Activated naive CD8-positive, alpha-beta T cell treated with anti-CD3 and anti-CD28 coated beads, Interleukin-2, amount 10 ng/mL, durations not matched to agents 7 days and 5 days (primary cell): ENCODE results near the gene FAXDC2. TPM values are rescaled to one million over a fixed set of nuclear protein-coding genes. Genes with fewer than 3 reads are reported as not detected.

Source experiments
- ATAC-seq: fragments of 150-1000 bp; cut with Tn5 transposase; one replicate; pipeline ENCODE4 v1.10.0; 2021; ENCODE audit warnings: low read depth, moderate library complexity
- POLR2A ChIA-PET: fragments of 350-600 bp; sonication (Branson Sonifier 250); formaldehyde crosslinking; loops from one replicate; lab custom pipeline; 2021; ENCODE audit warnings: antibody characterized with exemption; lab: Charles Lee
- DNase-seq: peaks from one replicate; pipeline ENCODE4 v3.0.0; 2021
- H3K27ac Mint-ChIP-seq: one replicate; pipeline ENCODE4 v1.8.0; 2022; ENCODE audit warnings: mild to moderate bottlenecking, mixed read lengths
- H3K27me3 Mint-ChIP-seq: one replicate; pipeline ENCODE4 v1.8.0; 2022; ENCODE audit warnings: mild to moderate bottlenecking, moderate library complexity, mixed read lengths
- H3K36me3 Mint-ChIP-seq: one replicate; pipeline ENCODE4 v1.8.0; 2021; ENCODE audit warnings: mild to moderate bottlenecking, mixed read lengths
- H3K4me1 Mint-ChIP-seq: one replicate; pipeline ENCODE4 v1.8.0; 2021; ENCODE audit warnings: mixed read lengths
- H3K4me3 Mint-ChIP-seq: one replicate; pipeline ENCODE4 v1.8.0; 2022; ENCODE audit warnings: mild to moderate bottlenecking, moderate library complexity, mixed read lengths
- H3K9me3 Mint-ChIP-seq: one replicate; pipeline ENCODE4 v1.8.0; 2021; ENCODE audit warnings: mixed read lengths
- microRNA-seq: library from miRNA; unstranded; fragments of <30 nt; microRNA quantifications from one replicate; pipeline ENCODE4 v1.2.0, GENCODE V29; 2022
- total RNA-seq, 2 experiments: library from RNA; stranded (reverse); gene quantifications; one replicate each; pipeline ENCODE4 v1.2.3, GENCODE V29; 2021

FAXDC2 gene
- total RNA-seq, 2 experiments from 2014 or later = not detected

- POLR2A ChIA-PET = no interaction called here
- DNase-seq (no peak), ATAC-seq (no peak)
- no peak overlapping the region for H3K4me3 Mint-ChIP-seq
- no peaks in the 10 kb centered on the region for H3K9me3 Mint-ChIP-seq
- no peak overlapping the region for H3K27ac Mint-ChIP-seq
- peaks cover 49% of the 10 kb centered on the region for H3K4me1 Mint-ChIP-seq
- peaks cover 4% of the 10 kb centered on the region for H3K36me3 Mint-ChIP-seq
- H3K27me3 Mint-ChIP-seq = no peaks in the 10 kb centered on the region
Observed at GRCh38 chr5:154771383-154771901, 79.0 kb downstream of the FAXDC2 start.

- H3K4me3 Mint-ChIP-seq = peak overlapping the region; percentile 2
- no peaks in the 10 kb centered on the region for H3K27me3 Mint-ChIP-seq
- POLR2A ChIA-PET = interaction anchor here (0.6 kb wide), 1 partner anchor 11 kb away, joined by 3 read pairs; no protein-coding TSS in a partner anchor
- ATAC-seq (no peak), DNase-seq (no peak)
- peaks cover 4% of the 10 kb centered on the region for H3K36me3 Mint-ChIP-seq
- peak overlapping the region; percentile 78 for H3K27ac Mint-ChIP-seq
- no peaks in the 10 kb centered on the region for H3K9me3 Mint-ChIP-seq
- H3K4me1 Mint-ChIP-seq = peaks cover 57% of the 10 kb centered on the region
Observed at GRCh38 chr5:154770111-154770510, 80.3 kb downstream of the FAXDC2 start.

Small RNAs within 50 kb of the gene (microRNA-seq; reads per million reads assigned to microRNA genes)
- gene MIR378H = not detected

Other genes with a start within 250 kb of the FAXDC2 start
- 100 to 1,000 TPM; 165 to 175 TPM for gene LARP1, start 95.2 kb downstream of the FAXDC2 start, total RNA-seq
- 10 to 100 TPM; 77.7 to 78.3 TPM for gene CNOT8, start 8.0 kb upstream of the FAXDC2 start, total RNA-seq
- 10 to 100 TPM; 13.8 to 15.7 TPM for gene GEMIN5, start 87.6 kb upstream of the FAXDC2 start, total RNA-seq
- 10 to 100 TPM; 50.0 to 52.4 TPM for gene MRPL22, start 90.5 kb upstream of the FAXDC2 start, total RNA-seq
- gene KIF4B, start 163.2 kb upstream of the FAXDC2 start, total RNA-seq = not detected